OCI-LY3 (cell line): Measurements from ENCODE around the gene EARS2.

Experiments
- CTCF ChIP-seq: fragments of 200-600, 300-600 bp; sonication (generic); IDR thresholded peaks from 2 replicates; pipeline ENCODE4 v1.5.1; 2014; ENCODE audit warnings: antibody characterized with exemption, low read length, low read depth
- EZH2phosphoT487 ChIP-seq: fragments of 200-600 bp; shearing (Covaris generic); IDR thresholded peaks from 2 replicates; pipeline ENCODE4 v1.6.1; 2018; ENCODE audit warnings: antibody characterized with exemption, mixed run types, low read depth

GRCh38 chr16:23500212-23500861 is 56.8 kb downstream of the EARS2 start:
- TF ChIP-seq CTCF: no peak
- TF ChIP-seq EZH2phosphoT487: no peak
